HCT116 (cell line): ENCODE measurements around the gene MYDGF. TPM values are rescaled to one million over a fixed set of nuclear protein-coding genes. Genes with fewer than 3 reads are reported as not detected.

Experiments used
- ATAC-seq: fragments of 200-7000 bp; cut with Tn5 transposase; 2 replicates; pipeline ENCODE4 v1.9.1; 2020; ENCODE audit warnings: mild to moderate bottlenecking, moderate library complexity
- BruUV-seq: library from RNA; stranded (reverse); fragments of 400-500 nt; replicated peaks from 2 replicates; lab custom pipeline; 2021; lab: Mats Ljungman, UMichigan
- CTCF ChIA-PET: fragments of 300-600 bp; sonication (Branson Sonifier 250); formaldehyde crosslinking; loops from one replicate; lab custom pipeline; 2021; ENCODE audit warnings: antibody characterized with exemption; lab: Charles Lee
- POLR2A ChIA-PET: fragments of 300-600, 350-600 bp; sonication (Branson Sonifier 250); formaldehyde crosslinking; loops from one replicate; lab custom pipeline; 2021; ENCODE audit warnings: antibody characterized with exemption; lab: Charles Lee
- RAD21 ChIA-PET, 2 experiments: fragments of 300-600 bp; sonication (Branson Sonifier 250); formaldehyde crosslinking; loops; one replicate each; lab custom pipeline; 2023; ENCODE audit warnings: low total read pairs in 2 of 2; ENCODE audit not compliant: uncharacterized antibody in 2 of 2, unreplicated experiment in 2 of 2, low non-redundant PET in 1 of 2; lab: Charles Lee
- DNase-seq: peaks from one replicate; pipeline ENCODE4 v3.0.0-alpha.2; 2010; ENCODE audit warnings: low read depth, low spot score
- H2AFZ ChIP-seq: fragments of 200-600 bp; shearing (Covaris generic), sonication (generic); 2 replicates; pipeline ENCODE4 v1.6.1; 2017; ENCODE audit warnings: low read depth, mixed run types, mixed read lengths, antibody characterized with exemption, low read length; ENCODE audit not compliant: poor library complexity, severe bottlenecking
- H3K27ac ChIP-seq: 2 replicates; pipeline ENCODE4 v1.5.1; 2012; ENCODE audit warnings: low read depth, low read length
- H3K27me3 ChIP-seq: fragments of 200-600 bp; sonication (generic); 2 replicates; pipeline ENCODE4 v1.6.1; 2016; ENCODE audit warnings: mixed run types, low read length, mixed read lengths; ENCODE audit not compliant: insufficient read depth
- H3K36me3 ChIP-seq, 2 experiments: fragments of 200-500 bp in 1 of 2; fragments of 200-600 bp in 1 of 2; sonication (Bioruptor generic) in 1 of 2; sonication (generic) in 1 of 2; 2 replicates each; pipeline versions ENCODE4 v1.5.1 to v1.6.1; 2014 to 2016; ENCODE audit warnings: low read length in 2 of 2, inconsistent platforms in 1 of 2, mixed read lengths in 1 of 2, mixed run types in 1 of 2; ENCODE audit not compliant: insufficient read depth in 2 of 2, control insufficient read depth in 1 of 2
- H3K4me1 ChIP-seq, 2 experiments: fragments of 200-600 bp in 1 of 2; sonication (generic) in 1 of 2; 2 replicates each; pipeline versions ENCODE4 v1.5.1 to v1.6.1; 2012 to 2017; ENCODE audit warnings: low read length in 2 of 2, inconsistent platforms in 1 of 2, mild to moderate bottlenecking in 1 of 2, mixed read lengths in 1 of 2, mixed run types in 1 of 2, moderate library complexity in 1 of 2; ENCODE audit not compliant: insufficient read depth in 2 of 2, control insufficient read depth in 1 of 2
- H3K4me2 ChIP-seq: fragments of 200-600 bp; sonication (generic); 2 replicates; pipeline ENCODE4 v1.6.1; 2017; ENCODE audit warnings: mixed run types, low read length, mixed read lengths
- H3K4me3 ChIP-seq, 2 experiments: fragments of 200-600 bp in 1 of 2; sonication (generic) in 1 of 2; replicated peaks in 1 of 2; 2 replicates each; pipeline ENCODE4 v1.5.1; 2011 to 2016; ENCODE audit warnings: low read length in 2 of 2, control low read depth in 1 of 2, low read depth in 1 of 2, mild to moderate bottlenecking in 1 of 2, mixed read lengths in 1 of 2, mixed run types in 1 of 2
- H3K79me2 ChIP-seq: fragments of 200-600 bp; sonication (generic); 2 replicates; pipeline ENCODE4 v1.6.1; 2017; ENCODE audit warnings: mild to moderate bottlenecking, mixed run types, low read length, moderate library complexity, mixed read lengths; ENCODE audit not compliant: insufficient read depth
- H3K9ac ChIP-seq: fragments of 200-600 bp; sonication (generic); 2 replicates; pipeline ENCODE4 v1.6.1; 2016; ENCODE audit warnings: low read length, mixed read lengths
- H3K9me2 ChIP-seq: fragments of 200-600 bp; sonication (generic), shearing (Covaris generic); 2 replicates; pipeline ENCODE4 v1.6.1; 2017; ENCODE audit warnings: mixed run types, mild to moderate bottlenecking, moderate library complexity; ENCODE audit not compliant: insufficient read depth
- H3K9me3 ChIP-seq, 2 experiments: fragments of 200-500 bp in 1 of 2; fragments of 200-600 bp in 1 of 2; sonication (Bioruptor generic) in 1 of 2; sonication (generic) in 1 of 2; 2 replicates each; pipeline ENCODE4 v1.6.1; 2014 to 2017; ENCODE audit warnings: low read length in 2 of 2, mixed read lengths in 2 of 2, inconsistent platforms in 1 of 2, low read depth in 1 of 2, mild to moderate bottlenecking in 1 of 2, mixed run types in 1 of 2, moderate library complexity in 1 of 2; ENCODE audit not compliant: control insufficient read depth in 1 of 2, insufficient read depth in 1 of 2
- H4K20me1 ChIP-seq: fragments of 200-600 bp; sonication (generic), shearing (Covaris generic); 2 replicates; pipeline ENCODE4 v1.6.1; 2017; ENCODE audit warnings: mixed run types, mild to moderate bottlenecking, moderate library complexity; ENCODE audit not compliant: insufficient read depth
- CBX3 ChIP-seq: IDR thresholded peaks from 2 replicates; pipeline ENCODE4 v1.6.1; 2012; ENCODE audit warnings: low read depth
- EGR1 ChIP-seq: IDR thresholded peaks from 2 replicates; pipeline ENCODE4 v1.6.1; 2012; ENCODE audit warnings: low read depth
- ELF1 ChIP-seq: IDR thresholded peaks from 2 replicates; pipeline ENCODE4 v1.6.1; 2012; ENCODE audit warnings: low read depth, borderline replicate concordance
- EZH2phosphoT487 ChIP-seq: fragments of 200-600 bp; IDR thresholded peaks from 2 replicates; pipeline ENCODE4 v1.6.1; 2018; ENCODE audit warnings: antibody characterized with exemption, borderline replicate concordance
- POLR2A ChIP-seq: IDR thresholded peaks from 2 replicates; pipeline ENCODE4 v1.7.0; 2011; ENCODE audit warnings: borderline replicate concordance; ENCODE audit not compliant: insufficient read depth, insufficient read length; ENCODE audit errors: extremely low read depth
- RAD21 ChIP-seq: IDR thresholded peaks from 2 replicates; pipeline ENCODE4 v1.6.1; 2012; ENCODE audit warnings: low read depth, mild to moderate bottlenecking
- SRF ChIP-seq: IDR thresholded peaks from 2 replicates; pipeline ENCODE4 v1.6.1; 2012; ENCODE audit warnings: low read depth
- TCF7L2 ChIP-seq: IDR thresholded peaks from 2 replicates; pipeline ENCODE4 v1.7.0; 2011; ENCODE audit warnings: borderline replicate concordance, inconsistent platforms; ENCODE audit not compliant: insufficient read depth, insufficient read length; ENCODE audit errors: extremely low read depth
- ZFX ChIP-seq: fragments of 450-650 bp; IDR thresholded peaks from 2 replicates; pipeline ENCODE4 v1.6.1; 2017
- ZNF274 ChIP-seq: fragments of 200-500 bp; sonication (Bioruptor generic); IDR thresholded peaks from 2 replicates; pipeline ENCODE4 v1.6.1; 2014; ENCODE audit warnings: mild to moderate bottlenecking, low read depth, low read length, inconsistent platforms
- intact Hi-C: fragments of 100-400 bp; cut with micrococcal nuclease; formaldehyde crosslinking; loops from 2 replicates; pipeline ENCODE4 v1.10.0; 2022
- total RNA-seq: library from RNA; stranded (reverse); gene quantifications from one replicate; pipeline ENCODE4 v1.2.1, GENCODE V29; 2021; ENCODE audit not compliant: unreplicated experiment
- TF ChIP-seq, protein P1 (sequence below), 3 experiments: fragments of 200-600 bp in 1 of 3; sonication (generic) in 1 of 3; IDR thresholded peaks in 2 of 3; conservative IDR thresholded peaks in 1 of 3; 2 replicates each; pipeline ENCODE4 v1.5.1; 2012 to 2017; ENCODE audit warnings: low read depth in 2 of 3, low read length in 2 of 3, antibody characterized with exemption in 1 of 3, borderline replicate concordance in 1 of 3, control low read depth in 1 of 3, mild to moderate bottlenecking in 1 of 3, mixed read lengths in 1 of 3, mixed run types in 1 of 3, moderate library complexity in 1 of 3; ENCODE audit not compliant: insufficient read depth in 1 of 3
- TF ChIP-seq, protein P2 (sequence below): IDR thresholded peaks from 2 replicates; pipeline ENCODE4 v1.6.1; 2011; ENCODE audit warnings: mild to moderate bottlenecking, low read length, moderate library complexity; ENCODE audit not compliant: insufficient replicate concordance; ENCODE audit errors: extremely low read depth
- TF ChIP-seq, protein P3 (sequence below): IDR thresholded peaks from 2 replicates; pipeline ENCODE4 v1.6.1; 2012

Gene MYDGF
- total RNA-seq, 1 experiment from 2014 or later = 110 TPM

DNA sequence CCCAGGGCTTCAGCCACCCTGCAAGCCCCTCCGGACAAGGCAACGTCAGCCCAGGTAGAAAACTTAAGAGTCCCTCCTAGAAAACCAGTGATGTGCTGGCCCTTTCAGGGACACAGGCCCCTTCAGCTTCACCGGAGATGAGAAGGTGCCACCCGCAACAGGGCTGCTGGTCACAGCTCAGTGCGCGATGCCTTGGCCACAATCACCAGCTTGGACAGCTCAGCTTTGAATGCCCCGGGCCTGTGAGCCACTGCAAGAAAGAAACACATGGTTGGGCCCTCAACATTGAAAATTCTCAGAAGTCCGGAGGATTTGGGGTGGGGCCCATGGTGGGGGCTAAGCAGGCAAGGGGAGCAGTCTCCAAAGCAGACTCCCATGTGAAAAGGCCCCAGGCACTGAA, 12.3 kb downstream of the MYDGF start:
- no peak overlapping the region for H3K4me2 ChIP-seq
- H2AFZ ChIP-seq = no peak overlapping the region
- H3K27ac ChIP-seq = no peak overlapping the region
- H3K9me3 ChIP-seq = no peaks in the 10 kb centered on the region
- no TSS peak for BruUV-seq
- no peaks in the 10 kb centered on the region for H4K20me1 ChIP-seq
- H3K36me3 ChIP-seq = peaks cover 15 to 19% of the 10 kb centered on the region in 2 experiments
- H3K4me3 ChIP-seq = no peak overlapping the region
- H3K4me1 ChIP-seq = no peaks in the 10 kb centered on the region
- CTCF ChIA-PET = no interaction called here
- no peaks in the 10 kb centered on the region for H3K27me3 ChIP-seq
- no peak for TF ChIP-seq EZH2phosphoT487
- intact Hi-C loops = no loop called here
- H3K9ac ChIP-seq = no peak overlapping the region
- DNase-seq = no peak
- no peaks in the 10 kb centered on the region for H3K9me2 ChIP-seq
- no peak for ATAC-seq
- no peaks in the 10 kb centered on the region; the same call in 1 of the 2 replicates for H3K79me2 ChIP-seq
- POLR2A ChIA-PET = no interaction called here
- RAD21 ChIA-PET = no interaction called here

DNA sequence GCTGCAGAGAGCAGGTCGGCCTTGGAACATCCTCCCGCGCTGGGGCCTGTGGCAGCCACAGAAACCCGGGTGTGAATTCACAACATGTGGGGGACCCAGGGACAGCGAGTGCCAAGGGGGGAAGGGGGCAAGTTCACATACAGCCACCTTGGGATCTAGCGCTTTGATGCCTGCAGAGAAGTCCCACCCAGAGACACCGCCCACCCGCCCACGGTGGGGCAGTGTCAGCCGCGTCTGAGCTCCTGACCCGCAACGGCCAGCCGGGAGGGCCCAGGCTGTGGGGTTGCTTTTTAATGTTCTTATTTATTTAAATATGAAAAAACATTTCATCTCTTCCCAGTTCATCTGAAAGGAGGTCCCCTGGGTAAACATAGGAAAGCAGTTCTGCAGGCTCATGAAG, 12.9 kb downstream of the MYDGF start:
- H3K4me2 ChIP-seq = no peak overlapping the region
- no peak for ATAC-seq
- H4K20me1 ChIP-seq = no peaks in the 10 kb centered on the region
- ChIA-PET POLR2A (no interaction called here), RAD21 (no interaction called here), CTCF (no interaction called here)
- no peak for DNase-seq
- no peak overlapping the region for H2AFZ ChIP-seq
- H3K27me3 ChIP-seq = no peaks in the 10 kb centered on the region
- no peaks in the 10 kb centered on the region for H3K4me1 ChIP-seq
- H3K9me3 ChIP-seq = no peaks in the 10 kb centered on the region
- H3K4me3 ChIP-seq = no peak overlapping the region
- no peak overlapping the region for H3K27ac ChIP-seq
- no peak overlapping the region for H3K9ac ChIP-seq
- H3K79me2 ChIP-seq = no peaks in the 10 kb centered on the region; the same call in 1 of the 2 replicates
- no peaks in the 10 kb centered on the region for H3K9me2 ChIP-seq
- no TSS peak for BruUV-seq
- H3K36me3 ChIP-seq = peaks cover 13 to 24% of the 10 kb centered on the region in 2 experiments
- intact Hi-C loops = no loop called here
- TF ChIP-seq EZH2phosphoT487 (no peak), ZNF274 (no peak), ELF1 (no peak), SRF (no peak), CBX3 (no peak), EGR1 (no peak), TCF7L2 (no peak), RAD21 (no peak), POLR2A (no peak), ZFX (no peak)
- TF ChIP-seq, protein P1, sequence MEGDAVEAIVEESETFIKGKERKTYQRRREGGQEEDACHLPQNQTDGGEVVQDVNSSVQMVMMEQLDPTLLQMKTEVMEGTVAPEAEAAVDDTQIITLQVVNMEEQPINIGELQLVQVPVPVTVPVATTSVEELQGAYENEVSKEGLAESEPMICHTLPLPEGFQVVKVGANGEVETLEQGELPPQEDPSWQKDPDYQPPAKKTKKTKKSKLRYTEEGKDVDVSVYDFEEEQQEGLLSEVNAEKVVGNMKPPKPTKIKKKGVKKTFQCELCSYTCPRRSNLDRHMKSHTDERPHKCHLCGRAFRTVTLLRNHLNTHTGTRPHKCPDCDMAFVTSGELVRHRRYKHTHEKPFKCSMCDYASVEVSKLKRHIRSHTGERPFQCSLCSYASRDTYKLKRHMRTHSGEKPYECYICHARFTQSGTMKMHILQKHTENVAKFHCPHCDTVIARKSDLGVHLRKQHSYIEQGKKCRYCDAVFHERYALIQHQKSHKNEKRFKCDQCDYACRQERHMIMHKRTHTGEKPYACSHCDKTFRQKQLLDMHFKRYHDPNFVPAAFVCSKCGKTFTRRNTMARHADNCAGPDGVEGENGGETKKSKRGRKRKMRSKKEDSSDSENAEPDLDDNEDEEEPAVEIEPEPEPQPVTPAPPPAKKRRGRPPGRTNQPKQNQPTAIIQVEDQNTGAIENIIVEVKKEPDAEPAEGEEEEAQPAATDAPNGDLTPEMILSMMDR (IDR thresholded peaks at IDR 0.05 in 2 of 3, conservative IDR thresholded peaks at IDR 0.05 in 1 of 3; ENCODE audit: borderline replicate concordance in 1 of 3, insufficient read depth in 1 of 3, low read depth in 2 of 3, low read length in 2 of 3) = no peak
- TF ChIP-seq, protein P2, sequence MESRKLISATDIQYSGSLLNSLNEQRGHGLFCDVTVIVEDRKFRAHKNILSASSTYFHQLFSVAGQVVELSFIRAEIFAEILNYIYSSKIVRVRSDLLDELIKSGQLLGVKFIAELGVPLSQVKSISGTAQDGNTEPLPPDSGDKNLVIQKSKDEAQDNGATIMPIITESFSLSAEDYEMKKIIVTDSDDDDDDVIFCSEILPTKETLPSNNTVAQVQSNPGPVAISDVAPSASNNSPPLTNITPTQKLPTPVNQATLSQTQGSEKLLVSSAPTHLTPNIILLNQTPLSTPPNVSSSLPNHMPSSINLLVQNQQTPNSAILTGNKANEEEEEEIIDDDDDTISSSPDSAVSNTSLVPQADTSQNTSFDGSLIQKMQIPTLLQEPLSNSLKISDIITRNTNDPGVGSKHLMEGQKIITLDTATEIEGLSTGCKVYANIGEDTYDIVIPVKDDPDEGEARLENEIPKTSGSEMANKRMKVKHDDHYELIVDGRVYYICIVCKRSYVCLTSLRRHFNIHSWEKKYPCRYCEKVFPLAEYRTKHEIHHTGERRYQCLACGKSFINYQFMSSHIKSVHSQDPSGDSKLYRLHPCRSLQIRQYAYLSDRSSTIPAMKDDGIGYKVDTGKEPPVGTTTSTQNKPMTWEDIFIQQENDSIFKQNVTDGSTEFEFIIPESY = no peak
- TF ChIP-seq, protein P3, sequence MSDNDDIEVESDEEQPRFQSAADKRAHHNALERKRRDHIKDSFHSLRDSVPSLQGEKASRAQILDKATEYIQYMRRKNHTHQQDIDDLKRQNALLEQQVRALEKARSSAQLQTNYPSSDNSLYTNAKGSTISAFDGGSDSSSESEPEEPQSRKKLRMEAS = no peak
